ENCODE data around the gene CDC16.
"Not testable (repeated sequence)": the region's sequence is repeated elsewhere in the genome, so short reads cannot be mapped to it uniquely, and the experiment has no call there.

CDC16 gene, protein sequence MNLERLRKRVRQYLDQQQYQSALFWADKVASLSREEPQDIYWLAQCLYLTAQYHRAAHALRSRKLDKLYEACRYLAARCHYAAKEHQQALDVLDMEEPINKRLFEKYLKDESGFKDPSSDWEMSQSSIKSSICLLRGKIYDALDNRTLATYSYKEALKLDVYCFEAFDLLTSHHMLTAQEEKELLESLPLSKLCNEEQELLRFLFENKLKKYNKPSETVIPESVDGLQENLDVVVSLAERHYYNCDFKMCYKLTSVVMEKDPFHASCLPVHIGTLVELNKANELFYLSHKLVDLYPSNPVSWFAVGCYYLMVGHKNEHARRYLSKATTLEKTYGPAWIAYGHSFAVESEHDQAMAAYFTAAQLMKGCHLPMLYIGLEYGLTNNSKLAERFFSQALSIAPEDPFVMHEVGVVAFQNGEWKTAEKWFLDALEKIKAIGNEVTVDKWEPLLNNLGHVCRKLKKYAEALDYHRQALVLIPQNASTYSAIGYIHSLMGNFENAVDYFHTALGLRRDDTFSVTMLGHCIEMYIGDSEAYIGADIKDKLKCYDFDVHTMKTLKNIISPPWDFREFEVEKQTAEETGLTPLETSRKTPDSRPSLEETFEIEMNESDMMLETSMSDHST

DNA sequence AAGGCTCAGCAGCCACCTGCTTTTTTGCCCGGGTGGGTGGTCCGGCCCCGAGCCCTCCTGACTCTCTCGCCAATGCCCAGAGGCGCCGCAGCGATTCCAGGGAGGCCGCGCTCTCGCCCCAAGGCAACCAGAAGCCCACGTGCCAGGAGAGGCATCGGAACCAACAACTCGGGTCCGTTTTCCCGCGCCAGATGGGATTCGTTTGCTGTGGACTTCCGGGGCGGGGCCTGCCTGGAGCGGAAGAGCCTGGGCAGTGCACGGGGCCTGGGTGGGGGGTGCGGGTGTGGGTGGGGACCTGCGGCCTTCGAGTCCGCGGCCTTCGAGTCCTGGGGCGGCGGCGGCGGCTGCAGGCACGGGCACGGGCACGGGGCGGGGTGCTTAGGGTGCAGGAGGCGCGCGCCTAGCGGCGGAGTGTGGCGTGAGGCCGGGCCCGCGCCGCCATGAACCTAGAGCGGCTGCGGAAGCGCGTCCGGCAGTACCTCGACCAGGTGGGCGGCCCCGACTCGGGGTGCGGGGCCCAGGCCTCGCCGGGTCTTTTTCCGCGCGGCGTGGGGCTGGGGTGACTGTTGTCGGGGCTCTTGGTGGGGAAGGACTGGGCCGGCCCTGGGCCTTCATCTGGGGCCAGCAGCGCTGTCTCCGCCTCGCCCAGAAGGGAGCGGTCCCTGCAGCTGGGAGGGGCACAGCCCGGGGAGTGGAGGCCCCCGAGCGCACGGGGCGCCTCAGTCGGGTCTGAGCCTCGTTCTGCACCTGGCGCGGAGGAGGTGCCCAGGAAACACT is at the start of gene CDC16:
Gene CDC16 (plus strand): TSS at position 253 of the 777 bp plus-strand sequence. CDS start 188 bp downstream, at position 441.
- peak; percentile 94 for DNase-seq

DNA sequence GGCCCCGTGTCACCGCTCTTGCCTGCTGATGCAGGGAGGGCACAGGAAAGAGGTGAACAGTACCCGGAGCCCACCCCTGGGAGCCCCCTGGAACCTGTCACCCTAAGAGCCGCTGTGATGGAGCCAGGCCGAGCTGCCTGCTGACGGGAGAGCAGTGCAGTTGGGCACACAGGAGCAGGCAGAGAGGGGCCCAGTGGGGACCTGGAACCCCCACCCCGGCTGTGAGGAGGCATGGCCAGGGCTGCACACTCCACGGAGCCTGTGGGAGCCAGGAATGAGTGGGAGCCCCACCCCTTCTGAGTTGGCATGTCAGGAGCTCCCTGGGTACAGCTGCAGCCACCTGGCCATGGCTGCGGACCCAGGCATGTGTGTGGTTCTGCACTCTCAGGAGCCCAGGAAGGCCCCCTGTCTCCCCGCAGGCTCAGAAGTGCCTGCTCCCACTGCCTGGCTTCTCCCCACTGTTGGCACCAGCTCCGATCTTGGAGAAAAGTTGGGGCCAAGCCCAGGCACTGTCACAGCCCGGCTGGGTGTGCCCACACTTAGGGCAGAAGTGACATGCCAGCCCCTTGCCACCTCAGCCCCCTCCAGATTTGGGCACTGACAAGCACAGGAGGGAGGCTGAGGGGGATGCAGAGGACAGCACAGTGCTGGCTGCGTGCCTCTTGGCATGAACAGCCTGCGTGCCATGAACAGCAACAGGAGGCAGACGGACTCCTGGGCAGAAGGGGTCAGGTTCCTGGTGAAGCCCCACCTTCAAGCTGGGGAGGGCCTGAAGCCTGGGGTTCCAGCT is 49.3 kb upstream of the CDC16 start:
- DNase-seq: no peak

DNA sequence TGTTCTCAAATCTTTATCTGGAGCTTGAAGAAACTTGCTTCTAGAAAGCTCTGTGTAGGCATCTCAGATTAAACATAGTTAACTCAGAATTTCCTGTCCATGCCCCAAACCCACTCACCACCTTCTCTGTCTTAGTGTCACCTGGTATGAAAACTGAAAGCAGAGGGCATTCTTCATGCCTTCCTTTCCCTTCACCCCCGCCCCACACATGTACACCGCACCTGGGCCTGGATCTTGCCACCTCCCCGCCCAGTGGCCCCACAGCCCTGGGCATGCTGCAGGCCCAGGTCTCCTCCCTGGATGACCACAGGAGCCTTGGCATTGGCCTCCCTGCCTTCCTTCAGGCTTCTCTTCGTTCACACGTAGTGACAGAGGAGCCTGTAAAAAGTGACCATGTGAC is 39.8 kb upstream of the CDC16 start:
- no peak for DNase-seq

DNA sequence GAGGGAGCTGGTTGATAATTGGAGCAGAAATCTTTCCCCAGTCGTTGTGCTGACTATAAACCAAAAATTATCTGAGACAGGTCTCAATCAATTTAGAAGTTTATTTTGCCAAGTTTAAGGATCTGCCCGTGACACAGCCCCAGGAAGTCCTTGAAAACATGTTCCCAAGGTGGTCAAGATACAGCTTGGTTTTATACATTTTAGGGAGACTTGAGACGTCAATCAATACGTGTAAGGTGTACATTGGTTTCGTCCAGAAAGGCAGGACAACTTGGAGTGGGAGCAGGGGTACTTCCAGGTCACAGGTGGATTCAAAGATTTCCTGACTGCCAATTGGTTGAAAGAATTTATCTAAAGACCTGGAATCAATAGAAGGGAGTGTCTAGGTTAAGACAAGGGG is 38.1 kb upstream of the CDC16 start:
- DNase-seq: no peak

DNA sequence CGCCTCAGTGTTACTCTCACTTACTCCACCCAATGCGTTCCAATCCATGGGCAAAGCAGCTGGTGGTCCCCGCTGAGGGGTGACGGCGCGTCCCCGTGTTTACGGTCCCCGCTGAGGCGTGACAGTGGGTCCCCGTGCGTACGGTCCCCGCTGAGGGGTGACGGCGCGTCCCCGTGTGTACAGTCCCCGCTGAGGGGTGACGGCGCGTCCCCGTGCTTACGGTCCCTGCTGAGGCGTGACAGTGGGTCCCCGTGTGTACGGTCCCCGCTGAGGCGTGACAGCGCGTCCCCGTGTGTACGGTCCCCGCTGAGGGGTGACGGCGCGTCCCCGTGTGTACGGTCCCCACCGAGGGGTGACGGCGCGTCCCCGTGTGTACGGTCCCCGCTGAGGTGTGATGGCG is 36.1 kb upstream of the CDC16 start:
- no peak for DNase-seq

DNA sequence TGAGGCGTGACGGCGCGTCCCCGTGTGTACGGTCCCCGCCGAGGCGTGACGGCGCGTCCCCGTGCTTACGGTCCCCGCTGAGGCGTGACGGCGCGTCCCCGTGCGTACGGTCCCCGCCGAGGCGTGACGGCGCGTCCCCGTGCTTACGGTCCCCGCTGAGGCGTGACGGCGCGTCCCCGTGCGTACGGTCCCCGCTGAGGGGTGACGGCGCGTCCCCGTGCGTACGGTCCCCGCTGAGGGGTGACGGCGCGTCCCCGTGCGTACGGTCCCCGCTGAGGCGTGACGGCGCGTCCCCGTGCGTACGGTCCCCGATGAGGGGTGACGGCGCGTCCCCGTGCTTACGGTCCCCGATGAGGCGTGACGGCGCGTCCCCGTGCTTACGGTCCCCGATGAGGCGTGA is 35.2 kb upstream of the CDC16 start:
- not testable (repeated sequence) for DNase-seq

DNA sequence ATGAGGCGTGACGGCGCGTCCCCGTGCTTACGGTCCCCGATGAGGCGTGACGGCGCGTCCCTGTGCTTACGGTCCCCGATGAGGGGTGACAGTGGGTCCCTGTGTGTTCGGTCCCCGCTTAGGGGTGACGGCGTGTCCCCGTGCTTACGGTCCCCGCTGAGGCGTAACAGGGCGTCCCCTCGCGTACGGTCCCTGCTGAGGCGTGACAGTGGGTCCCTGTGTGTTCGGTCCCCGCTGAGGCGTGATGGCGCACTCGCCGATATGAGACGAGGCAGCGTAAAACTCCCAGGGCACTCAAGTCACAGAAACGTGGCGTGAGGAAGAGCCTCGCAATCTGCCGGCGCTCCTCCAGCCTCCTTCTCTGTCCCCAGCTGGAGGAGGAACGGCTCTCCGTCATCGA is 34.7 kb upstream of the CDC16 start:
- no peak for DNase-seq

DNA sequence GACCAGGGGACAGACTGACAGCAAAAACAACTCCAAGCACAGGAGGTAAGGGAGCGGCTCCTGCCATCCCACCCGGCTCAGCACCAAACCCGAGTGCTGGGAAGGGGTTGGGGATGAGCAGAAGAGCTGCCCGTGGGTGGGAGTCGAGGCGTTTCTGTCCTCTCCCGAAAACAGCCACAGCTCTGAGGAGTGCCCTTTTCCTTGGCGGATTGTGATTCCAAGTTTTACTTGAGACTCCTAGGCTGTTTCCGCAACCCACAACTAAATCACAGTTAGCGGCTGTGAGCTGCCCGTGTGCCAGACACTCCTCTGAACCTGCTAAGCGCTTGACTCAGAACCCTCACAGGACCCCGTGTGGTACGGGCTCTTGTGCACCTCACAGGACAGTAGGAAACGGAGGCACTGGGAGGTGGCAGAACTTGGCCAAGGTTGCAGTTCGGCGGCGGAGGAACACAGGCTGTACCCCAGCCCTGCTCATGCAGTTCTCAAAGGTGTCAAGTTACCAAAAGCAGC is 34.2 kb upstream of the CDC16 start:
- no peak for DNase-seq

DNA sequence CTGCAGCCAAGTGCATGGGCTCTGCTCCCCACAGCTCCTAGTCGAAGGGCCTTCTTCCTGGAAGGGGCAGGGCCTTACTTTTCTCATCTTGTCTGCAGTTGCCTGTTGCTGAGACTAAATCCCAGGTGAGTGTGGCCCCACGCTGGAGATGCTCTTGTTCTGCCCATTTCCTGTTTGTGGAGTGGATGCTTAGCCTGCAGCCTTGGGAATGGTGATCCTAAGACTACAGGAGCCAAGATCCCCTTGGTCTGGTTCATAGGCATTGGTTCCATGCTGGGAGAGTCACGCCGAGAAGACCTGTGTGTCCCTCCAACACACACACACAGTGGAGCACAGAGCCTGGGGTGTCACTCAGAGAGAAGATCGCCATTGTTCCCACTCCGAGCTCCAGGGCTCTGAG is 32.1 kb upstream of the CDC16 start:
- no peak for DNase-seq

DNA sequence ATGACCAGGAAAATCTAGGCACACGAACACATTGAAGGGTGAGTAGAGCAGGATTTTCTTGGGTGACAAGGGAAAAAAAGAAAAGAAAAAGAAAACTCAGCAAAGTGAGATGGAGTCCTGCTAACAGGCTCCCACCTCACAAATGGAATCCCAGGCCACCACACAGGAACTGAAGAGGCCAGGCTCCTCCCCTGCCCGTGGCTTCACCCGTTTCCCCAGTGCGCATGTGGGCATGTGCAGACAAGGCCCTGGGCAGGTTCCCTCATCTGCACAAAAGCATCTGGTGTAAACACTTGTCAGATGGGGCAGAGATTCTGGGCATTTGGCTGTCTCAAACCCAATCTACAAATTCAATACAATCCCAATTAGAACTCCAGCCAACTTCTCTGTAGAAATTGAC is 31.2 kb upstream of the CDC16 start:
- no peak for DNase-seq

DNA sequence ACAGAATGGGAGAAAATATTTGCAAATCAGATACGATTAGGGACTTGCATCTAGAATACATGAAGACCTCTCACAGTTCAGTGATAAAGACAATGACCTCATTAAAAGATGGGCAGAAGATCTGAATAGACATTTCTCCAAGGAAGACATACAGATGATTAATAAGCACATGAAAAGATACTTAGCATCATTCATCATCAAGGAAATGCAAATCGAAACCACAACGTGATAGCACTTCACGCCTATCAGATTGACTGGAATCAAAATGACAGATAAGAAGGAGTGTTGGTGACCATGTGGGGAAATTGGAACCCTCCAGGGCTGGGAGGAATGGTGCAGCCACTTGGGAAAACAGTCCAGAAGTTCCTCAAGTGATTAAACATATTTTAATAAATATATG is 29.8 kb upstream of the CDC16 start:
- no peak for DNase-seq

DNA sequence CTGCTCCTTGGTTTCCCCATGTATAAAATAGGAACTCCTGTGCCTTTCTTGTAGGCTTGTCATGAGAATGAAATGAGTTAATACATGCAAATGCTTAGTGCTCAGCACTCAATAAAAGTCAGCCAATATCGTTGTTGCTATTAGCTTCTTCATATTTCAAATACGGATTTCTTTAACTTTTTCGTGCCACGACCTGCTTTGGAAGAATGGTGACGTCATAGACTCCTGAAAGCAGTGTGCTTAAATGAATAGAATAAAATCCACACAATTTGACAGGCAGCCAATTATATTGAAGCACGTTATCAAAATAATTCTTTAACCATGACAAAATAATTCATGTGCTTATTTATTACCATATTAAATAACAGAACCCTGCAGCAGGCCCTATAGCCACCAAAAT is 26.6 kb upstream of the CDC16 start:
- DNase-seq: no peak

DNA sequence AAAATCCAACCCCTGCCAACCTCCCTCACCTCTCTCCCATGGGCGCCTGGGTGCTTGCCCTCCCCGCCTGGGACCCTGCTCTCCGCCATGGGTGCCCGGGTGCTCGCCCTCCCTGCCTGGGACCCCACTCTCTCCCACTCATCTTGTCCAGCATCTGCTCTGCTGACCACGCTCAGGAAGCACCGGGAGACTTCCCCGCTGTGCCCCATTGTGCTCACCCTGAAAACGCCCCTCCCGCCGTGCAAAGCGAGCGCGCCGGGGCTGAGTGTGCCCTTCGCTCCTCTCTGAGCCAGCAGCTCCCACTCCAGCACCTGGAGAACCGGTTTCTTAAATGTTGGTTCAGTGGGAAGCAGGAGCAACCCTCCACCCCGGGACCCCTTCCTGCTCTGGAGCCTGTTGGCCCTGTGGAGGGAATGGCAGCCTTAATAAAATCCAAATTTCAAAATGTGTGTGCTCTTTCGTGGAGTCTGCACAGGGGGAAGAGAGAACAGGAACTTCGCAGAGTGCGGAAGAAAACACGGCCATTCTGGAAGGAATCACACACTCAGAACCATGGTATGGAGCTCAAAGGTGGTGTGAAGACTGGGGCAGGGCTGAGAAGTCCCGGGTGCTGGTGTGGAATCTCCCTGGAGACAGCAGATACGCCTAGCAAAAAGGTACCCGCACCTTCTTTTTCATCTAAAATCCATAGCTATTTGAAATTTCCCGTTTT is 23.1 kb upstream of the CDC16 start:
- DNase-seq: no peak

DNA sequence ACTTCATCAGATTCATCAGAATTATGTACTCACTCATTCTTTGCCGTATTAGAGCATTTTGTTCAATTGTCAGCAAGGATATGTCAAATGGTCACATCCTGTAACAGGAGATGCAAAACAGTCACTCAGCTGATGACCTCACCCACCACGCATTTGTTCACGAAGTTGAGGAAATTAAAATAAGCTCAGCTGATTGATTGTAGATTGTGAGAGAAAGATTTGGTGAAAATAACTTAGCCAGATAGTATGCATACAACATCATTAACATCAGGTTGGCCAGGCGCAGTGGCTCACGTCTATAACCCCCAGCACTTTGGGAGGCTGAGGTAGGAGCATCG is 22.6 kb upstream of the CDC16 start:
- DNase-seq: no peak

DNA sequence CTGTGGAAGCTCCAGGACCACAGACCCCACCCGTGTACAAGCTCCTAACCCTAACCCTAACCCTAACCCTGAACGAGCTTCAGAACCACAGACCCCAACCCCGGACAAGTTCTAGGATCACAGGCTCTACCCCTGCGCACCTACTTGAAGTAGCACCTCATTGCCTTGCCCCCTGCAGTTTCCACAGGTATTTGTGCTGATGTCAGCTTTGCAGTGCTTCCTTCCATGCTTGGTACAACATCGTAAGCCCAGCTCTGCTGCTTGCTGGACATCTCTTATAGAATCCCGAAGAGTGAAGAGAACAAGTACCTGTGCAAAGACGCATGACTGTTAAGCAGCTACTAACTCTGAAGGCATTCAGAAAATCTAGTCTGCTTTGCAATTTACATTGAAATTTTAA is 20.7 kb upstream of the CDC16 start:
- DNase-seq: no peak

DNA sequence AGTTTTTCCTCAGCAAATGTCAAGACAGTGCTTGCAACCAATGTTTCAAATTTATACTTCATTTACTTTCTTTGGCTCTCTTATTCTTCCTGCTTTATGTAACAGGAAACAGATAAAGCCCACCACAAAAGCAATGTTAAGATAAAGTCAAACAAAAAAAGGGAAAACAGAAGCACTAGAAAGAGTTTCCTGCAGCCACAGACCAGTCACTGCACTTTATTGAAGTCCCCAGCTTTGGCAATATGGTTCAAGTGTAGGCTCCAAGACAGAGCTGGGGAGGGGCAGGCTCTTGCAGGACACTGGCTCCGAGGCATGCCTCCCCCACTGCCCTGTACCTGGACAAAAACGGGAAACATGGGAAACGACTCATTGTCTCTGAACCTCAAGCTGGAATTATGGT is 15.3 kb upstream of the CDC16 start:
- DNase-seq: no peak

DNA sequence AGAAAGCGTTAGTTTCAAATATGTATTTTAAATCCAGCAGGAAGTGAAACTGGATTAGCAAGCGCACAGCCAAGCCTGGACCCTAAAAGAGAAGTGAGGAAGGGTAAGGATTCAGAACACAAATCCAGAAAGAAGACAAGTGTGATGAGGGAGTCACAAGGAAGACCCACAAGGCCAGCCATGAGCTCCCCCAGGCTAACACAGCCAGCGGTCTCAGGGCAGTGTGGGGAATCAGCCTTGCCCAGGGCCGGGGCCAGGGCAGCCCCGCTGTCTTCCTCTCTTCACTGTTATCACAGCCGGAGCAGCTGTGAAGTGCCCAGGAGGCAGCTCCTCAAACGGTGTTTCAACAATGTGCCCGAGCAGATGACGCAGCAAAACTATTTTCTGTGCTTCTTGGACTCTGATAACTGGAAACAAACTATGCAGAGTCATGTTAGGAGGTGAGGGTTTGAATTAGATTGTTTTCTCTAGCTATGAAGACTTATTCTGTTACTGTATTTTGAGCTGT is 12.2 kb upstream of the CDC16 start:
- no peak for DNase-seq

DNA sequence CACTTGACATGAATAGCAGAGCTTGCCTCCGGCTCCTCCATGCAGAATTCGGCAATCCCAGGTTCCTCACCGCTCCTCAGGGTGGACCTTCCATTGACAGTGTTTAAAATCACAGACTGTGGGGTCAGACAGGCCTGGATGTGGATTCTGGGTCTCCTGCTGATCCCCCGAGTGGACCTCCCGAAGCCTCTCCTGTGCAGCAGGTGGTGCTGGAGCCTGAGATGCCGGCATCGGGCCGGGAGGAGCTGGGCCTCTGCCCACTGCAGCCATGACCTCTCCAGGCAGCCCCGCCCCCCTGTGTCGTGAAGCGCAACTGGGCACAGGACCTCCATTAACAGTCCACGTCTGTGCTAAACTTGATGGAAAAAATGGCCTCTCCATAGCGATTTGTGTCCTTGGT is 10.5 kb upstream of the CDC16 start:
- DNase-seq: no peak

DNA sequence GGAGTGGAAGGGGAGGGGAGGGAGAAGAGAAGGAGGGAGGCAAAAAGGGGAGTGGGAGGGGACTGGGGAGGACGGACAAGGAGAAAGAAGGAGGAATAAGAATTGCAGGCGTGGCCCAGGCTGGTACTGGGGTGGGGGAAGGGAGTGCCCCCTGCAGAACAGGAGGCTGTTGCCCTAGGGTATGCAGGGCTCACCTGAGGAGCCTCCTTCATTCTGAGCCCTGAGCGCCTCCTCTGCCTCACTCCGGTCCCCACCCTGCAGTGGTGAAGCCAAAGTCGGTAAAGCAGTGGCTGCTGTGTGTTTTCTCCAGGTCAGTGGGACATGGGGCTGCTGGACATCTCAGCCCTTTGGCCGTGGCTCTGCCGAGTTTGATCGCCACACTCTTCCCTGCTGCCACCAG is 9.1 kb upstream of the CDC16 start:
- no peak for DNase-seq

DNA sequence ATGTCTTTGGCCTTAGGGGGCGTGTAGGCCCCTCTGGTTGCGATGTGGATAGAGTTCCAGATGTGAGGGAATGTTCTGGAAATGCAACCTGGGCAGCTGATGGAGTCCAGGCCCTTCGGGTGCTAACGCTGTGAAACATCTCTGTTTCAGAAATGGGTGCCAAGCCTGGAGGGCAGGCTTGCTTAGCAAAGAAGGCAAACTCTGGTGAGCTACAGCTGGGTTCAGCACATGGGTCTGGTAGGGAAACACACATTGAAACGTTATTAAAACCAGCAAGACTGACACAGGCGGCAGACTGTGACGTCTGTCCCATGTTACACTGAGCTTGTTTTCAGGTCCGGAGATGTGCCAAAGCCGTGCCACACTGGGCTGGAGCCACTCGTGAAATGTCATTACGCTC is 8.6 kb upstream of the CDC16 start:
- DNase-seq: no peak

DNA sequence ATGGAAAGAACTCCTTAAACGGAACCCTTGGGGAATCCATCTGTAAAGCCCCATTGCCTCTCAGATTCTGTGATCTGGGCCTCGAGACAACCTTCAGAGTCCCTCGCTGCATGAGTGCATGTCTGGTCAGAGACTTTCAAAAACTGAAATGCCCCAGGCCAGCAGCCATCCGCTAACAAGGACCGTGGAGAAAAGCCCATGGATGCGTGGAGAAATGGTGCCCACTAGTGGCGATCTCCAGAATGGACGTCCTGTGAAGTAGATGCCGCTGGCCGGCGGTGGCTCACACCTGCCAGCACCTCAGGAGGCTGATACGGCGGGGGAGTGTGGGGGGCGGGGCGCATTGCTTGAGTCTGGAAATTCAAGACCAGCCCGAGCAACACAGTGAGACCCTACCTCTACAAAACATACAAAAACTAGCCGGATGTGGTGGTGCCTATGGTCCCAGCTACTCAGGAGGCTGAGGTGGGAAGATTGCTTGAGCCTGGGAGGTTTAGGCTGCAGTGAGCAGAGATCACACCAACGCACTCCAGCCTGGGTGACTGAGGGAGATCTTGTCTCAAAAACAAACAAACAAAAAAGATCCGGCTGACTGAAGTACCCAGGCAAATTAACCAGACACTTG is 7.9 kb upstream of the CDC16 start:
- peak; percentile 89 for DNase-seq

DNA sequence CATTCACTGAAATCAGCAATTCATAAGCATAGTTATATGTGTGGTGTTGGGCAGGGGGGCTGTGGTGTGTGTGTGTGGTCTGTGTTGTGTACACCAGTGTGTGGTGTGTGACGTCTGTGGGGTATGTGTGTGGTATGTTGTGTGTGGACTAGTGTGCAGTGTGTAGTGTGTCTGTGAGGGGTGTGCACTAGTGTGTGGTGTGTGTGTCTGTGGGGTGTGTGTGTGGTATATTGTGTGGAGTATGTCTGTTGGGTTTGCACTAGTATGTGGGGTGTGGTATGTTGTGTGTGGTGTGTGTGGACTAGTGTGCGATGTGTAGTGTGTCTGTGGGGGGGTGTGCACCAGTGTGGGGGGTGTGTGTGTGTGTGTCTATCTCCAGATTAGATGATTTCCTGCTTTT is 7.2 kb upstream of the CDC16 start:
- DNase-seq: no peak

Data from right forelimb (tissue), 1 donor.